HepG2 (cell line): ENCODE data around the gene ATN1. TPM values are rescaled to one million over a fixed set of nuclear protein-coding genes. Genes with fewer than 3 reads are reported as not detected.

ENCODE experiments used
- CREB1 ChIP-seq, 2 experiments: fragments of 450-650 bp in 1 of 2; IDR thresholded peaks; 2 replicates each; pipeline ENCODE4 v1.6.1; 2016 to 2017; ENCODE audit warnings: control low read depth in 1 of 2, mild to moderate bottlenecking in 1 of 2, missing compliant biosample characterization in 1 of 2, missing genetic modification characterization in 1 of 2
- EED ChIP-seq: sonication (generic); formaldehyde crosslinking; IDR thresholded peaks from 2 replicates; pipeline ENCODE4 v1.5.0; 2020; ENCODE audit warnings: mild to moderate bottlenecking, missing genetic modification reagents
- ELF4 ChIP-seq: sonication (generic); formaldehyde crosslinking; IDR thresholded peaks from 2 replicates; pipeline ENCODE4 v1.5.0; 2020; ENCODE audit warnings: missing genetic modification reagents, mild to moderate bottlenecking, moderate library complexity, borderline replicate concordance
- HNRNPL ChIP-seq: fragments of 200-400 bp; formaldehyde crosslinking; IDR thresholded peaks from 2 replicates; pipeline ENCODE4 v1.6.1; 2017; ENCODE audit warnings: mild to moderate bottlenecking, low read depth, low read length
- IRF2 ChIP-seq: IDR thresholded peaks from 2 replicates; pipeline ENCODE4 v1.6.1; 2018; ENCODE audit warnings: missing genetic modification reagents, missing compliant biosample characterization
- MXI1 ChIP-seq: IDR thresholded peaks from 3 replicates; pipeline ENCODE4 v1.6.1; 2012; ENCODE audit warnings: low read depth, low read length, inconsistent platforms, borderline replicate concordance
- NAIF1 ChIP-seq: sonication (generic); formaldehyde crosslinking; IDR thresholded peaks from 2 replicates; pipeline ENCODE4 v1.5.0; 2020; ENCODE audit warnings: mild to moderate bottlenecking, missing genetic modification reagents, borderline replicate concordance
- NR2F2 ChIP-seq: IDR thresholded peaks from 2 replicates; pipeline ENCODE4 v1.6.1; 2012; ENCODE audit warnings: low read depth, inconsistent platforms, borderline replicate concordance
- PHB2 ChIP-seq: fragments of 450-650 bp; IDR thresholded peaks from 2 replicates; pipeline ENCODE4 v1.6.1; 2018; ENCODE audit not compliant: partially characterized antibody
- PLRG1 ChIP-seq: fragments of 450-650 bp; conservative IDR thresholded peaks from 2 replicates; pipeline ENCODE4 v1.6.1; 2016
- SNAPC2 ChIP-seq: sonication (generic); formaldehyde crosslinking; IDR thresholded peaks from 2 replicates; pipeline ENCODE4 v1.8.1; 2022; ENCODE audit warnings: mild to moderate bottlenecking, missing genetic modification reagents
- ZFP1 ChIP-seq: IDR thresholded peaks from 2 replicates; pipeline ENCODE4 v1.6.1; 2016
- ZNF101 ChIP-seq: sonication (generic); formaldehyde crosslinking; IDR thresholded peaks from 2 replicates; pipeline ENCODE4 v1.4.0; 2020; ENCODE audit warnings: mild to moderate bottlenecking, low read depth, missing genetic modification reagents, borderline replicate concordance
- ZNF138 ChIP-seq: sonication (generic); formaldehyde crosslinking; IDR thresholded peaks from 2 replicates; pipeline ENCODE4 v1.5.0; 2020; ENCODE audit warnings: mild to moderate bottlenecking, low read depth, missing genetic modification reagents
- ZNF282 ChIP-seq: fragments of 450-650 bp; IDR thresholded peaks from 2 replicates; pipeline ENCODE4 v1.6.1; 2018; ENCODE audit not compliant: partially characterized antibody
- ZNF317 ChIP-seq: sonication (generic); formaldehyde crosslinking; IDR thresholded peaks from 2 replicates; pipeline ENCODE4 v1.5.0; 2020; ENCODE audit warnings: mild to moderate bottlenecking, missing genetic modification reagents
- ZNF619 ChIP-seq: sonication (generic); formaldehyde crosslinking; IDR thresholded peaks from 2 replicates; pipeline ENCODE4 v1.4.0; 2020; ENCODE audit warnings: mild to moderate bottlenecking, missing genetic modification reagents
- polyA plus RNA-seq, 8 experiments: library from polyadenylated mRNA; depleted of rRNA in 3 of 8; stranded (reverse) in 7 of 8; unstranded in 1 of 8; fragments of >200 nt; fragmentation: Illumina TruSeq in 4 of 8; extraction: Trizol in 4 of 8; gene quantifications; 2 replicates each; pipeline versions ENCODE4 v1.2.1 to v1.2.3, GENCODE V29; 2011 to 2016; ENCODE audit warnings: low read depth in 4 of 8, missing spikeins in 1 of 8, mixed read lengths in 1 of 8; ENCODE audit not compliant: insufficient read depth in 1 of 8
- total RNA-seq, 5 experiments: library from RNA; depleted of rRNA; stranded (reverse); fragments of >200 nt; fragmentation: Illumina TruSeq; extraction: Trizol; gene quantifications; 2 replicates each; pipeline ENCODE4 v1.2.3, GENCODE V29; 2016; ENCODE audit warnings: low read depth in 1 of 5
- TF ChIP-seq, protein P1 (sequence below): sonication (generic); formaldehyde crosslinking; IDR thresholded peaks from 2 replicates; pipeline ENCODE4 v1.8.0; 2022; ENCODE audit warnings: missing genetic modification reagents, low read depth, mild to moderate bottlenecking, borderline replicate concordance
- TF ChIP-seq, protein P2 (sequence below): IDR thresholded peaks from 2 replicates; pipeline ENCODE4 v1.6.1; 2016
- TF ChIP-seq, protein P3 (sequence below), 2 experiments: IDR thresholded peaks; 2 replicates each; pipeline ENCODE4 v1.6.1; 2011 to 2012; ENCODE audit warnings: low read length in 2 of 2, borderline replicate concordance in 1 of 2, low read depth in 1 of 2, mild to moderate bottlenecking in 1 of 2, moderate library complexity in 1 of 2
- TF ChIP-seq, protein P4 (sequence below): sonication (generic); formaldehyde crosslinking; IDR thresholded peaks from 2 replicates; pipeline ENCODE4 v1.4.0; 2020; ENCODE audit warnings: missing genetic modification reagents

The ATN1 gene
- total and polyA plus RNA-seq, 2 of the 13 experiments (the other 11 are each of a cell fraction or from before 2014, with no cell fraction given), result 2.1 to 8.6 TPM

GRCh38 chr12:6914246-6914946, 13.4 kb upstream of the ATN1 start, which contains the start of gene ENO2 (continued):
- peak; percentile 30; the same call in 1 of the 3 replicates for TF ChIP-seq MXI1
- TF ChIP-seq, protein P1, sequence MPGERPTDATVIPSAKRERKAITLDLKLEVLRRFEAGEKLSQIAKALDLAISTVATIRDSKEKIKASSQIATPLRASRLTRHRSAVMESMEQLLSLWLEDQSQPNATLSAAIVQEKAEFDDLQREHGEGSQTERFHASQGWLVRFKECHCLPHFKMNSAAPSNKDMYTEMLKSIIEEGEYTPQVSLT (CRISPR knock-in tag), result no peak
- 0 out of 2 replicates have a peak, but pooled peaks have one; percentile 6 for TF ChIP-seq SNAPC2 (CRISPR knock-in tag)
- TF ChIP-seq ZNF101 (CRISPR knock-in tag), result no peak
- no peak for TF ChIP-seq ZFP1 (CRISPR knock-in tag)
- TF ChIP-seq ZNF282, result no peak
- no peak for TF ChIP-seq ZNF138 (CRISPR knock-in tag)
- TF ChIP-seq, protein P2, sequence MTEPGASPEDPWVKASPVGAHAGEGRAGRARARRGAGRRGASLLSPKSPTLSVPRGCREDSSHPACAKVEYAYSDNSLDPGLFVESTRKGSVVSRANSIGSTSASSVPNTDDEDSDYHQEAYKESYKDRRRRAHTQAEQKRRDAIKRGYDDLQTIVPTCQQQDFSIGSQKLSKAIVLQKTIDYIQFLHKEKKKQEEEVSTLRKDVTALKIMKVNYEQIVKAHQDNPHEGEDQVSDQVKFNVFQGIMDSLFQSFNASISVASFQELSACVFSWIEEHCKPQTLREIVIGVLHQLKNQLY (CRISPR knock-in tag), result no peak
- TF ChIP-seq ELF4, result no peak
- TF ChIP-seq IRF2 (CRISPR knock-in tag), result no peak
- TF ChIP-seq PHB2, result no peak
- TF ChIP-seq ZNF317, result no peak
- TF ChIP-seq CREB1 (IDR thresholded peaks at IDR 0.05), result no peak
- TF ChIP-seq CREB1 (CRISPR knock-in tag; IDR thresholded peaks at IDR 0.05), result no peak
- TF ChIP-seq NAIF1, result peak; percentile 41; the same call in 1 of the 2 replicates
- 0 out of 2 replicates have a peak, but pooled peaks have one; percentile 7 for TF ChIP-seq NR2F2
- no peak for TF ChIP-seq PLRG1
- TF ChIP-seq, protein P3, sequence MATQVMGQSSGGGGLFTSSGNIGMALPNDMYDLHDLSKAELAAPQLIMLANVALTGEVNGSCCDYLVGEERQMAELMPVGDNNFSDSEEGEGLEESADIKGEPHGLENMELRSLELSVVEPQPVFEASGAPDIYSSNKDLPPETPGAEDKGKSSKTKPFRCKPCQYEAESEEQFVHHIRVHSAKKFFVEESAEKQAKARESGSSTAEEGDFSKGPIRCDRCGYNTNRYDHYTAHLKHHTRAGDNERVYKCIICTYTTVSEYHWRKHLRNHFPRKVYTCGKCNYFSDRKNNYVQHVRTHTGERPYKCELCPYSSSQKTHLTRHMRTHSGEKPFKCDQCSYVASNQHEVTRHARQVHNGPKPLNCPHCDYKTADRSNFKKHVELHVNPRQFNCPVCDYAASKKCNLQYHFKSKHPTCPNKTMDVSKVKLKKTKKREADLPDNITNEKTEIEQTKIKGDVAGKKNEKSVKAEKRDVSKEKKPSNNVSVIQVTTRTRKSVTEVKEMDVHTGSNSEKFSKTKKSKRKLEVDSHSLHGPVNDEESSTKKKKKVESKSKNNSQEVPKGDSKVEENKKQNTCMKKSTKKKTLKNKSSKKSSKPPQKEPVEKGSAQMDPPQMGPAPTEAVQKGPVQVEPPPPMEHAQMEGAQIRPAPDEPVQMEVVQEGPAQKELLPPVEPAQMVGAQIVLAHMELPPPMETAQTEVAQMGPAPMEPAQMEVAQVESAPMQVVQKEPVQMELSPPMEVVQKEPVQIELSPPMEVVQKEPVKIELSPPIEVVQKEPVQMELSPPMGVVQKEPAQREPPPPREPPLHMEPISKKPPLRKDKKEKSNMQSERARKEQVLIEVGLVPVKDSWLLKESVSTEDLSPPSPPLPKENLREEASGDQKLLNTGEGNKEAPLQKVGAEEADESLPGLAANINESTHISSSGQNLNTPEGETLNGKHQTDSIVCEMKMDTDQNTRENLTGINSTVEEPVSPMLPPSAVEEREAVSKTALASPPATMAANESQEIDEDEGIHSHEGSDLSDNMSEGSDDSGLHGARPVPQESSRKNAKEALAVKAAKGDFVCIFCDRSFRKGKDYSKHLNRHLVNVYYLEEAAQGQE (IDR thresholded peaks at IDR 0.05; ENCODE audit: borderline replicate concordance in 1 of 2, low read depth in 1 of 2, low read length in 2 of 2), result no peak
- TF ChIP-seq HNRNPL, result no peak
- TF ChIP-seq, protein P4, sequence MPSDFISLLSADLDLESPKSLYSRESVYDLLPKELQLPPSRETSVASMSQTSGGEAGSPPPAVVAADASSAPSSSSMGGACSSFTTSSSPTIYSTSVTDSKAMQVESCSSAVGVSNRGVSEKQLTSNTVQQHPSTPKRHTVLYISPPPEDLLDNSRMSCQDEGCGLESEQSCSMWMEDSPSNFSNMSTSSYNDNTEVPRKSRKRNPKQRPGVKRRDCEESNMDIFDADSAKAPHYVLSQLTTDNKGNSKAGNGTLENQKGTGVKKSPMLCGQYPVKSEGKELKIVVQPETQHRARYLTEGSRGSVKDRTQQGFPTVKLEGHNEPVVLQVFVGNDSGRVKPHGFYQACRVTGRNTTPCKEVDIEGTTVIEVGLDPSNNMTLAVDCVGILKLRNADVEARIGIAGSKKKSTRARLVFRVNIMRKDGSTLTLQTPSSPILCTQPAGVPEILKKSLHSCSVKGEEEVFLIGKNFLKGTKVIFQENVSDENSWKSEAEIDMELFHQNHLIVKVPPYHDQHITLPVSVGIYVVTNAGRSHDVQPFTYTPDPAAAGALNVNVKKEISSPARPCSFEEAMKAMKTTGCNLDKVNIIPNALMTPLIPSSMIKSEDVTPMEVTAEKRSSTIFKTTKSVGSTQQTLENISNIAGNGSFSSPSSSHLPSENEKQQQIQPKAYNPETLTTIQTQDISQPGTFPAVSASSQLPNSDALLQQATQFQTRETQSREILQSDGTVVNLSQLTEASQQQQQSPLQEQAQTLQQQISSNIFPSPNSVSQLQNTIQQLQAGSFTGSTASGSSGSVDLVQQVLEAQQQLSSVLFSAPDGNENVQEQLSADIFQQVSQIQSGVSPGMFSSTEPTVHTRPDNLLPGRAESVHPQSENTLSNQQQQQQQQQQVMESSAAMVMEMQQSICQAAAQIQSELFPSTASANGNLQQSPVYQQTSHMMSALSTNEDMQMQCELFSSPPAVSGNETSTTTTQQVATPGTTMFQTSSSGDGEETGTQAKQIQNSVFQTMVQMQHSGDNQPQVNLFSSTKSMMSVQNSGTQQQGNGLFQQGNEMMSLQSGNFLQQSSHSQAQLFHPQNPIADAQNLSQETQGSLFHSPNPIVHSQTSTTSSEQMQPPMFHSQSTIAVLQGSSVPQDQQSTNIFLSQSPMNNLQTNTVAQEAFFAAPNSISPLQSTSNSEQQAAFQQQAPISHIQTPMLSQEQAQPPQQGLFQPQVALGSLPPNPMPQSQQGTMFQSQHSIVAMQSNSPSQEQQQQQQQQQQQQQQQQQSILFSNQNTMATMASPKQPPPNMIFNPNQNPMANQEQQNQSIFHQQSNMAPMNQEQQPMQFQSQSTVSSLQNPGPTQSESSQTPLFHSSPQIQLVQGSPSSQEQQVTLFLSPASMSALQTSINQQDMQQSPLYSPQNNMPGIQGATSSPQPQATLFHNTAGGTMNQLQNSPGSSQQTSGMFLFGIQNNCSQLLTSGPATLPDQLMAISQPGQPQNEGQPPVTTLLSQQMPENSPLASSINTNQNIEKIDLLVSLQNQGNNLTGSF, result no peak
- TF ChIP-seq ZNF619 (CRISPR knock-in tag), result no peak
- TF ChIP-seq EED (CRISPR knock-in tag), result 0 out of 2 replicates have a peak, but pooled peaks have one; percentile 36
